ENCODE data around the gene PIRT.

DNA sequence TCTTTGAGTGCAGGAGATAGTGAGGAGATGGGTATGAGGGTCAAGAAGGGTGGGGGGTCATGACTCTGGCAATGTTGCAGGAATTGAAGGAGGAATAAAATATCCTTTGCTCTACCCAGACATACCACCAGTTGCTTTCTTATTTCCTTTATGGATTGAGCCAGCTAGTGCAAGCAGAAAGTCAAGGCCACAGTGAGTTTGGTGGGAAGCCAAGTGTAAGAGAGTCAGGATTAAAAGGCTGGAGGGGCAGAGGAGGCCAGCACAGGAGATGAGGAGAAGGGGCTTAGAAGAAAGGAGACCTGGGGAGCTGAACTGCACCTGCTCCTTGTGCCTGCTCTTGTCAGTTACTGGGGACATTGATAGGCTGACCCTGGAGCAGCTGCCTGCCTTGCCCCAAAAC lies 16.1 kb downstream of the PIRT start:
- no peak for TF ChIP-seq CTCF (IDR thresholded peaks at IDR 0.05; ENCODE audit: poor library complexity, severe bottlenecking)
- no peak for TF ChIP-seq POLR2AphosphoS5 (IDR thresholded peaks at IDR 0.05)
- TF ChIP-seq EZH2 (IDR thresholded peaks at IDR 0.05; ENCODE audit: borderline replicate concordance, insufficient read depth, low read length, poor library complexity, severe bottlenecking), result no peak
- TF ChIP-seq SMC3 (conservative IDR thresholded peaks at IDR 0.05; ENCODE audit: poor library complexity), result no peak
- no peak for TF ChIP-seq REST (IDR thresholded peaks at IDR 0.05; ENCODE audit: borderline replicate concordance)
- no peak for TF ChIP-seq TAF1 (IDR thresholded peaks at IDR 0.05; ENCODE audit: low read depth)
- no peak for TF ChIP-seq EP300 (conservative IDR thresholded peaks at IDR 0.05; ENCODE audit: poor library complexity, severe bottlenecking)
- no peak for TF ChIP-seq RAD21 (conservative IDR thresholded peaks at IDR 0.05)

Measured in neural cell (in vitro differentiated cells).